B cell (primary cell): ENCODE measurements around the gene COLEC12. TPM values are rescaled to one million over a fixed set of nuclear protein-coding genes. Genes with fewer than 3 reads are reported as not detected.

Source experiments
- ATAC-seq: fragments of 200-7000 bp; cut with Tn5 transposase; one replicate; pipeline ENCODE4 v1.10.0; 2021; ENCODE audit warnings: low read depth, mild to moderate bottlenecking, moderate number of reproducible peaks, moderate library complexity
- CTCF ChIA-PET: fragments of 350-600 bp; sonication (Branson Sonifier 250); formaldehyde crosslinking; loops from one replicate; lab custom pipeline; 2021; ENCODE audit warnings: antibody characterized with exemption, inconsistent platforms; lab: Charles Lee
- POLR2A ChIA-PET: fragments of 350-600 bp; sonication (Branson Sonifier 250); formaldehyde crosslinking; loops from one replicate; lab custom pipeline; 2021; ENCODE audit warnings: antibody characterized with exemption; lab: Charles Lee
- DNase-seq: peaks from one replicate; pipeline ENCODE4 v3.0.0; 2013
- H2AFZ ChIP-seq: 2 replicates; pipeline ENCODE4 v1.6.1; 2012; ENCODE audit warnings: mild to moderate bottlenecking, low read depth, low read length; ENCODE audit not compliant: insufficient read depth, poor library complexity, severe bottlenecking
- H3K27ac ChIP-seq, 2 donors: 1 replicate in 1 of 2; 2 replicates in 1 of 2; pipeline ENCODE4 v1.5.1; 2012 to 2013; ENCODE audit warnings: low read length in 2 of 2, mild to moderate bottlenecking in 2 of 2, moderate library complexity in 1 of 2
- H3K27me3 ChIP-seq, 4 experiments: fragments of 200-600 bp in 1 of 4; sonication (generic) in 1 of 4; replicated peaks in 1 of 4; 1 replicate in 2 of 4; 2 replicates in 2 of 4; pipeline versions ENCODE4 v1.6.1 to v1.7.0; 2013 to 2016; ENCODE audit warnings: low read length in 3 of 4, mild to moderate bottlenecking in 2 of 4, mixed read lengths in 1 of 4, moderate library complexity in 1 of 4; ENCODE audit not compliant: insufficient read depth in 4 of 4, control insufficient read depth in 3 of 4; ENCODE audit errors: control extremely low read depth in 1 of 4
- H3K36me3 ChIP-seq, 2 experiments: replicated peaks in 1 of 2; 1 replicate in 1 of 2; 2 replicates in 1 of 2; pipeline versions ENCODE4 v1.6.1 to v1.7.1; 2013; ENCODE audit warnings: low read length in 1 of 2; ENCODE audit not compliant: insufficient read depth in 2 of 2, control insufficient read depth in 1 of 2; ENCODE audit errors: control extremely low read depth in 1 of 2, extremely low read depth in 1 of 2
- H3K4me1 ChIP-seq, 2 donors: fragments of 200-600 bp in 1 of 2; sonication (generic) in 1 of 2; 1 replicate in 1 of 2; 2 replicates in 1 of 2; pipeline versions ENCODE4 v1.5.1 to v1.6.1; 2013 to 2017; ENCODE audit warnings: low read length in 2 of 2; ENCODE audit not compliant: control insufficient read depth in 2 of 2, insufficient read depth in 2 of 2
- H3K4me2 ChIP-seq: replicated peaks from 2 replicates; pipeline ENCODE3; 2012; ENCODE audit warnings: mild to moderate bottlenecking, low read depth, low read length; ENCODE audit not compliant: poor library complexity, severe bottlenecking
- H3K4me3 ChIP-seq, 5 experiments: fragments of 200-600 bp in 1 of 5; sonication (generic) in 1 of 5; 1 replicate in 3 of 5; 2 replicates in 2 of 5; pipeline versions ENCODE4 v1.5.1 to v1.7.0; 2011 to 2016; ENCODE audit warnings: low read length in 4 of 5, mild to moderate bottlenecking in 4 of 5, low read depth in 2 of 5, control low read depth in 1 of 5, moderate library complexity in 1 of 5; ENCODE audit not compliant: insufficient read depth in 1 of 5; ENCODE audit errors: control extremely low read depth in 1 of 5, extremely low read depth in 1 of 5
- H3K79me2 ChIP-seq: fragments of 200-600 bp; sonication (generic); one replicate; pipeline ENCODE4 v1.6.0; 2016; ENCODE audit warnings: low read length; ENCODE audit not compliant: control insufficient read depth, insufficient read depth
- H3K9ac ChIP-seq: fragments of 200-600 bp; sonication (generic); 2 replicates; pipeline ENCODE4 v1.6.1; 2017; ENCODE audit warnings: mild to moderate bottlenecking, low read length, moderate library complexity
- H3K9me3 ChIP-seq, 3 donors: one replicate each; pipeline versions ENCODE4 v1.6.1 to v1.7.1; 2013; ENCODE audit warnings: low read length in 2 of 3; ENCODE audit not compliant: control insufficient read depth in 2 of 3, insufficient read depth in 1 of 3; ENCODE audit errors: control extremely low read depth in 1 of 3
- H4K20me1 ChIP-seq: 2 replicates; pipeline ENCODE4 v1.6.0; 2012; ENCODE audit warnings: mild to moderate bottlenecking, low read length; ENCODE audit not compliant: insufficient read depth, control insufficient read depth, poor library complexity, severe bottlenecking
- H3K27ac Mint-ChIP-seq: one replicate; pipeline ENCODE4 v1.8.0; 2021; ENCODE audit warnings: mixed read lengths
- H3K27me3 Mint-ChIP-seq: one replicate; pipeline ENCODE4 v1.8.0; 2021; ENCODE audit warnings: mixed read lengths
- H3K4me1 Mint-ChIP-seq: one replicate; pipeline ENCODE4 v1.8.0; 2021; ENCODE audit warnings: mixed read lengths
- H3K4me3 Mint-ChIP-seq: one replicate; pipeline ENCODE4 v1.8.0; 2021; ENCODE audit warnings: mixed read lengths
- H3K9me3 Mint-ChIP-seq: one replicate; pipeline ENCODE4 v1.8.0; 2022; ENCODE audit warnings: mixed read lengths; ENCODE audit not compliant: insufficient read depth
- EZH2 ChIP-seq: IDR thresholded peaks from 2 replicates; pipeline ENCODE4 v1.6.1; 2012; ENCODE audit warnings: borderline replicate concordance, low read depth, mild to moderate bottlenecking, moderate library complexity, low read length; ENCODE audit not compliant: insufficient read depth, poor library complexity, severe bottlenecking
- WGBS: methylation state at CpG from one replicate; pipeline ENCODE4 v1.1.5; 2013; ENCODE audit warnings: missing lambda C conversion rate; ENCODE audit not compliant: insufficient coverage; 5-methylcytosine and 5-hydroxymethylcytosine counted together
- intact Hi-C: fragments of 100-400 bp; cut with micrococcal nuclease; formaldehyde crosslinking; loops from one replicate; pipeline ENCODE4 v1.10.0; 2022
- polyA plus RNA-seq: library from polyadenylated mRNA; depleted of rRNA; stranded (reverse); fragments of >200 nt; gene quantifications from 2 replicates; pipeline ENCODE4 v1.2.3, GENCODE V29; 2012
- total RNA-seq, 2 donors: library from RNA; stranded (reverse); fragments of 120-200 nt in 1 of 2; gene quantifications; 1 replicate in 1 of 2; 2 replicates in 1 of 2; pipeline versions ENCODE4 v1.2.3 to v1.2.4, GENCODE V29; 2013 to 2022
- TF ChIP-seq, protein P1 (sequence below): fragments of 200-600 bp; IDR thresholded peaks from one replicate; pipeline ENCODE4 v1.8.0; 2022; ENCODE audit warnings: antibody characterized with exemption, mild to moderate bottlenecking

The COLEC12 gene
- total and polyA plus RNA-seq, 2 donors (not counting 1 experiment from before 2014, with no cell fraction given) = not detected

DNA sequence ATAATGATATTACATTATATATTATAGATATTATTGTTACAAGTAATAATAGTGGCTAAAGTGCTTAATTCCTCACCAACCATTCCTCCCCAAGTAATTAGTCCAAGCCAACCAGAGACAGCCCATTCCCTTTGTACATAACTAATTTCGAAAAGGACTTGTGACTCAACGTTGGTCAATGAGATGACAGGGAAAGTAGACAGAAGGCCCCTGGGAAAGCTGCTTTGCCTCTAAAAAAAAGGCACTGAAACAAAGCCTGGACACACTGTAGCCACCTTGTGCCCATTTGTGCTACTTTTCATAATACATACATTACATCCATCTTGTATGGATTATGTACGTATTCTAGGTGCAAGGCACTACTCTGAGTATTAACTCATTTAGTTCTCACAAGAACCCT is 28.8 kb downstream of the COLEC12 start:
- Mint-ChIP-seq H3K4me1 (no peaks in the 10 kb centered on the region), H3K4me3 (no peak overlapping the region), H3K27ac (no peak overlapping the region), H3K9me3 (no peaks in the 10 kb centered on the region), H3K27me3 (peaks cover 3% of the 10 kb centered on the region)
- H3K9me3 ChIP-seq = no peaks in the 10 kb centered on the region
- DNase-seq (no peak), ATAC-seq (no peak)
- H3K4me1 ChIP-seq = no peaks in the 10 kb centered on the region
- ChIA-PET POLR2A (no interaction called here), CTCF (no interaction called here)
- H3K4me2 ChIP-seq = no peak overlapping the region
- no peaks in the 10 kb centered on the region for H3K79me2 ChIP-seq
- TF ChIP-seq, protein P1, sequence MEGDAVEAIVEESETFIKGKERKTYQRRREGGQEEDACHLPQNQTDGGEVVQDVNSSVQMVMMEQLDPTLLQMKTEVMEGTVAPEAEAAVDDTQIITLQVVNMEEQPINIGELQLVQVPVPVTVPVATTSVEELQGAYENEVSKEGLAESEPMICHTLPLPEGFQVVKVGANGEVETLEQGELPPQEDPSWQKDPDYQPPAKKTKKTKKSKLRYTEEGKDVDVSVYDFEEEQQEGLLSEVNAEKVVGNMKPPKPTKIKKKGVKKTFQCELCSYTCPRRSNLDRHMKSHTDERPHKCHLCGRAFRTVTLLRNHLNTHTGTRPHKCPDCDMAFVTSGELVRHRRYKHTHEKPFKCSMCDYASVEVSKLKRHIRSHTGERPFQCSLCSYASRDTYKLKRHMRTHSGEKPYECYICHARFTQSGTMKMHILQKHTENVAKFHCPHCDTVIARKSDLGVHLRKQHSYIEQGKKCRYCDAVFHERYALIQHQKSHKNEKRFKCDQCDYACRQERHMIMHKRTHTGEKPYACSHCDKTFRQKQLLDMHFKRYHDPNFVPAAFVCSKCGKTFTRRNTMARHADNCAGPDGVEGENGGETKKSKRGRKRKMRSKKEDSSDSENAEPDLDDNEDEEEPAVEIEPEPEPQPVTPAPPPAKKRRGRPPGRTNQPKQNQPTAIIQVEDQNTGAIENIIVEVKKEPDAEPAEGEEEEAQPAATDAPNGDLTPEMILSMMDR = no peak
- TF ChIP-seq EZH2 = no peak
- intact Hi-C loops = no loop called here
- H3K4me3 ChIP-seq = no peak overlapping the region
- no peak overlapping the region for H3K27ac ChIP-seq
- H3K9ac ChIP-seq = no peak overlapping the region
- no peaks in the 10 kb centered on the region for H3K27me3 ChIP-seq
- H4K20me1 ChIP-seq = no peaks in the 10 kb centered on the region
- WGBS = 80% methylated on average over 1 of the region's 3 CpGs
- no peaks in the 10 kb centered on the region for H3K36me3 ChIP-seq
- H2AFZ ChIP-seq = no peak overlapping the region

DNA sequence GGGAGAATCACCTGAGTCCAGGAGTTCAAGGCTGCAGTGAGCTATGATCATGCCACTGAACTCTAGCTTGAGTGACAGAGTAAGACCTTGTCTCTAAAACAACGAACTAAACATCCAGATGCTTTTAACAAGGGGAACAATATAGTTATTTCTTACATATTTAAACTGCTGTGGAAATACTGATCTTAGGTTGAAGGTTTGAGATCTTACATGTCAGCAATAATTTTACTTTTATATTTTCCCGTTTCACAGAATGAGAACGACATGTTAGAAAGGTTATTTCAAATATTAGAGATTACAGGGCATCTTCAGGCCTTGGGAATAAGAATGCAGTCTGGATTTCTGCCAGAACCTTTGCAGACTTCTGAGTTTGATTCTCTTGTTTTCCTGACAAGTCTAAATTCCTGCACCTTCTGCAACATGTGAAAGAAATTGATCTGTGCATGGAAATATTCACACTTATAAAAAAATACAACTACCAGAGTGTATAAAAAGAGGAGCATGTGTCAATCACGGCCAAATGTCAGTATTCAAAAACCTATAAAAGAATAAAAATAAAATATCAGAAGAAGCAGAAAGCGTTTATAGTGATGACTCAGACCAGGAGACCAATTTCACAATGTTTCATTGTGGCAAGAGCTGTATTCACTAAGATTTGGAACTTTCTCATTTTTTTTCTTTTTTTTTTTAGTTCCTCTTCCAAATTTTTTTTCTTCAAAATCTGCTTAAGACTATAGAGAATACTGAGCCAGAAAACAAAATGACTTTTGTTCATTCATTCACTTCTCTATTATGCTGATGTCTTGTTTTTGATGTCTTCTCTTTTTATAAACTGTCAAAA is 29.6 kb downstream of the COLEC12 start:
- TF ChIP-seq, protein P1 = no peak
- TF ChIP-seq EZH2 = no peak
- DNase-seq = no peak
- H3K27me3 Mint-ChIP-seq = peaks cover 3% of the 10 kb centered on the region
- Histone ChIP-seq H3K27me3 (no peaks in the 10 kb centered on the region), H3K4me1 (no peaks in the 10 kb centered on the region), H3K27ac (no peak overlapping the region), H3K9ac (no peak overlapping the region), H3K36me3 (no peaks in the 10 kb centered on the region), H3K79me2 (no peaks in the 10 kb centered on the region), H4K20me1 (no peaks in the 10 kb centered on the region), H2AFZ (no peak overlapping the region), H3K9me3 (no peaks in the 10 kb centered on the region), H3K4me3 (no peak overlapping the region), H3K4me2 (no peak overlapping the region)
- no peaks in the 10 kb centered on the region for H3K4me1 Mint-ChIP-seq
- no peak for ATAC-seq
- POLR2A ChIA-PET = no interaction called here
- H3K27ac Mint-ChIP-seq = no peak overlapping the region
- no peaks in the 10 kb centered on the region for H3K9me3 Mint-ChIP-seq
- intact Hi-C loops = no loop called here
- WGBS = no CpG with 5 or more reads among the region's 5 CpGs
- H3K4me3 Mint-ChIP-seq = no peak overlapping the region
- CTCF ChIA-PET = no interaction called here
